NCI-H526 (cell line): ENCODE measurements around the gene HS6ST1.

Experiments
- DNase-seq, 2 experiments: peaks; one replicate each; lab custom pipeline; 2025; lab: John Stamatoyannopoulos, UW

HS6ST1 gene

DNA sequence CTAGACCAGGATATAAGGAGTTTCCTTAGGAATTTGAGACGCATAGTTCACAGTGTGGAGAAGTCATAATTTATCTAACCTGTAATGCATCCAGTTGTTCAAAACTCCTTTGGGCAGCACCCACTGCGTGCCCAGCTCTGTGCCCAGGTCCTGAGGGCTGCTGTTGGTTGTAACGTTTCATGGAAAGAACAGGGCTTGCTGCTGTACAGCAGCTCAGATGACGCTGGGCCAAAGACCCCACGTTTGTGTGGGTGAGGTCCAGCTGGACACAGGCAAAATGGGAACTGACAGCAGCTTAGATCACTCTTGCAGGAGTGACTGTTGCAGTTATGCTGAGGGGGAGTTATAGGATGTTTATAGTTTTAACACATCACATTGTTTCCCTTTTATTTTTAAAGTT is 30.0 kb upstream of the HS6ST1 start:
- DNase-seq: no peak

GRCh38 chr2:128347701-128348539 is 29.3 kb upstream of the HS6ST1 start:
- DNase-seq: no peak

GRCh38 chr2:128347171-128347558 is 28.5 kb upstream of the HS6ST1 start:
- DNase-seq: no peak

GRCh38 chr2:128346291-128347170 is 27.9 kb upstream of the HS6ST1 start:
- no peak for DNase-seq

DNA sequence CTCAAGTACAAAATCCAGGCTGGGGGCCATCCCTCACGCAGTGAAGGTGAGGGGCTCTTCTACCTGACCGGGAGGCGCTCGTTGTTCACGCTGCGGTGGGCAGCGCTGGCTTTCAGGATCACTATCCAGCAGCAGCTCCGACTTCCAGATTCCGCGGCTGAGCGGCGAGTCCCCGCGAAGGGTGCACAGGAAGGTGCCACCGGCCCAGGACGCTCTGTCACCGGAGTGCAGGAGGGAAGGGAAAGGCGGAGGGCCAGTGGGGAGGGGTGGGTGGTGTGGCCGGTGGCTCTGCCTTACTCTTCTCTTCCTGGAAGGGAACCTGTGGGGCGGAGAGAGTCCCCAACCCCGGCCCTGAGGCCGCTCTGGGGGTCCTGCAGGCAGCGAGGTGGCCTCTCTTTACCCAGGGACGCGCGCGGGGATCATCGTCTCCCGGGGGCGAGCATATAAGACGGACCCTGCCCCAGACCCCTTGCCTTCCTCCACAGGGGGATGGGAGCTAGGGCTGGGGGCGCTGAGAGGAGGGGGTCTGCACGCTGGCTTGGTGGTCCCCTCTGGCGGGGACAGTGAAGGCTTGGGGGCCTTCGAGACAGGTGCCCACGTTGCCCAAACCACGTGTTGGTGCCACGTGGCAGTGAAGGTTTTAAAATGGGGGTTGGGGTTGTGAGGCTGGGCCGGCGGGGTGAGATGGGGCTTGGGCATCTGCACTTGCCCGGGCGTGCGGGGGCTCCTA is 26.9 kb upstream of the HS6ST1 start:
- DNase-seq: no peak

GRCh38 chr2:128344101-128344500 is 25.4 kb upstream of the HS6ST1 start:
- no peak for DNase-seq

- no peak for DNase-seq
Observed at GRCh38 chr2:128343459-128343858, 24.8 kb upstream of the HS6ST1 start.

GRCh38 chr2:128342550-128342949 is 23.9 kb upstream of the HS6ST1 start:
- DNase-seq: peak in 1 of 2 experiments; percentile 11

DNA sequence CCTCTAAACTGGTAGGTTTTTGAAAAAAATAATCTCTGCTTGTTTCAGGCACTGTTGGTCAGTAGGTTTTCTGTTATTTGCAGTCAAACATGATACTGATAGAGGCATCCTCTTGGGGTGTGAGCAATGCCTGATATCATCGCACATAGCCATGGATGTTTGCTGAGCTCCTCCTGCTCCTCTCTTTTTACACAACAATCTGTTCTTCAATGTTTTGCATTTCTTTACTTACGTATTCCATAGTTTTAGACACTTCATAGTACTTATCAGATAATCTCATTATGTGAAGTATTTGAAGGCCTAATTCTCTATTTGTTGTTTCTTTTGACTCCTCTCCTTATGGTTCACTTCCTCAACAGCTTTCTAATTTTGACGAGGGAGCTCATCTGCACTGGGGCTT is 23.0 kb upstream of the HS6ST1 start:
- no peak for DNase-seq

GRCh38 chr2:128332091-128332634 is 13.5 kb upstream of the HS6ST1 start:
- no peak for DNase-seq

DNA sequence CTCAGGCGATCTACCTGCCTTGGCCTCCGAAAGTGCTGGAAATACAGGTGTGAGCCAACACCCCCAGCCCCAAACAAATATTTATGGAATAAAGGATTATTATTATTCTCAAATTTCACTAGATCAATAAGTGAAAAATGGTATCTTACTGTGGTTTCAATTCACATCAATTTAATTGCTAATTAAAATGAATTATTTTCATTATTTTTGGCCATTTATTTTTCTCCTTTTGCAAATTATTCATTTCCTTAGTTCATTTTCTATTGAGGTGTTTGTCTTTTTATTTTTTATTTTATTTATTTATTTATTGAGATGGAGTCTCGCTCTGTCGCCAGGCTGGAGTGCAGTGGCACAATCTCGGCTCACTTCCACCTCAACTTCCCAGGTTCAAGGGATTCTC is 11.9 kb upstream of the HS6ST1 start:
- no peak for DNase-seq

- no peak for DNase-seq
Observed at GRCh38 chr2:128329607-128330006, 10.9 kb upstream of the HS6ST1 start.

DNA sequence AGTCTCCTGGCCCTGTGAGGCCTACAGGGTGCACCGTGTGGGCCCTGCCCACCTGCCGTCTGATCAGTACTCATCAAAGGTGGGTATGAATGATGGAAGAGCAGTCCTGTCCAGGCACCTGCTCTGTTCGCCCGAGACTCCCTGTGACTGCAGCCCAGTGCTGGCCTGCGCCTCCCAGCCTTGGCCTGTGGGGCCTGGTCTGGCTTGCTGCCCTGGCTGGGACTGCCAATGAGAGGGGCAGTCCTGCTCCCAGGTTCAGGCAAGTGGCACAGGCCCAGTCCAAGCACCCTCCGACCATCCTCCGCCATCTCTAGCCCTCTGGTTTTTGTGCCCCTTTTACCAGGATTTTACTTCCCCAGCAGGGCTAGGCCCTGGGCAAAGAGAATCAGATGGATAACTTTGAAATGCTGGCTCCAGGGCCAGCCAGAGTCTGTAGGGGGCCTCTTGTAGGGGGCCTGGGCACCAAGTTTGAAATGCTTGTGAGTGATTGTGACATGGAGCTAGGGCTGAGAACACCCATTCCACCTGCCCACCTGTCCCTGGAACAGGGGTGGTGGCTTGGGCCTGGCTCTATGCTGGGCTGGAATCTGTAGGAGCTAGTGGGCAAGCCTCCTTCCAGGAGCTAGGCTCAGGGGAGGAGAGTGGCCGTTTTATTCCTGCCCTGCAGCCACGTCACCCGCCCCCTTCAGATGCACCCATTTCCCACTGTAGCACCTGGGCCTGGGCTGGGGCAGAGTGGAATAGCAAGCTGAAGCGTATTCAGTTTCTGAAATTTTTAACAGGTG is 8.7 kb upstream of the HS6ST1 start:
- DNase-seq: no peak

DNA sequence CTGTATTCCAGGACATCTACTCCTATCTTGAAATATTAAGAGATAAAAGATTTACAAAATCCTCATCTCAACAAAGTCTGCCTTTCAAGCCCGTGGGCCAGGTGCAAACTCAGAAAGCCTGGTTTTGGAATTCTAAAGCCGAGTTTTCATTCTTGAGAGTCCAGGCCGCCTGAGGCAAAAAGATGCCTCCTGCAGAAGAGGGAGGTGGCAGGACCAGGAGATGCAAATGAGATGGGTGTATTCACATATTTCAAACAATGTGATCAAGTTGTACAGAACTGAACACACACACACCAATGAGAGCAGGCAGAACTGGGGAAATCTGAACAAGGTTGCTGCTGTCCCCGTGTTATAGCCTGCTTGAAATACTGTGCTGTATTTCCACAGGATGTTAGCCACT is 7.7 kb upstream of the HS6ST1 start:
- peak in 1 of 2 experiments; percentile 21 for DNase-seq

- no peak for DNase-seq
Observed at GRCh38 chr2:128325611-128326181, 7.0 kb upstream of the HS6ST1 start.

DNA sequence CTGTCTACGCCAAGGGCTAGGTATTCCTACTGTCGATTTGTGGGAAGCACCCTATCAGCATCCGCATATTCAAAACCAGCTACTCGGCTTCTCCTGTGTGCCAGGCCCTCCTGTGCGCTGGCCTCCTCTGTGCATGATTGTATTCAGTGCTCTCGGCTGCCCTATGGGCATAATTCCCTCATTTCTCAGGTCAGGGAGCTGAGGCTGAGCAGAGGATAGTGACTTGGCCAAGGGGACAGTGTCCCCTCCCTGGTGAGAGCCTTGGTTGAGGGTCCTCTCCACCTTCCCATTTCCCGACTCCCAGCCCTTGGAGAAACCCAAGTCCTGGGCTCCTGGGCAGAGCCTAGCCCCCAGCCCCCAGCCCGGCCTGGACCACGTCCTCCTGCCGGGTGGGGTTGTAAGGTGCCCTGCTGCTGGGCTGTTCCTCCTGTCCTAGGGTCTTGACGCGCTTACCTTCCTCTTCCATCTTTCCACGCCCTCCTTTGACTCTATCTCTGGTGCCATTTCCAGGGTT is 6.3 kb upstream of the HS6ST1 start:
- DNase-seq: no peak

- no peak for DNase-seq
Observed at GRCh38 chr2:128324008-128324896, 5.6 kb upstream of the HS6ST1 start.

GRCh38 chr2:128323555-128323931 is 4.9 kb upstream of the HS6ST1 start:
- DNase-seq: no peak

- DNase-seq: no peak
Observed at GRCh38 chr2:128322715-128323554, 4.3 kb upstream of the HS6ST1 start.
